ENCODE data around the gene MACROH2A1.

Gene MACROH2A1

GRCh38 chr5:135315386-135315785 is 83.6 kb downstream of the MACROH2A1 start:
- no peak for DNase-seq (ENCODE audit: low read depth)

GRCh38 chr5:135313946-135314345 is 85.1 kb downstream of the MACROH2A1 start:
- DNase-seq (ENCODE audit: low read depth), result no peak

- no peak for DNase-seq (ENCODE audit: low read depth)
Observed at GRCh38 chr5:135313405-135313804, 85.6 kb downstream of the MACROH2A1 start.

GRCh38 chr5:135312255-135312935 is 86.6 kb downstream of the MACROH2A1 start:
- no peak for DNase-seq (ENCODE audit: low read depth)

DNA sequence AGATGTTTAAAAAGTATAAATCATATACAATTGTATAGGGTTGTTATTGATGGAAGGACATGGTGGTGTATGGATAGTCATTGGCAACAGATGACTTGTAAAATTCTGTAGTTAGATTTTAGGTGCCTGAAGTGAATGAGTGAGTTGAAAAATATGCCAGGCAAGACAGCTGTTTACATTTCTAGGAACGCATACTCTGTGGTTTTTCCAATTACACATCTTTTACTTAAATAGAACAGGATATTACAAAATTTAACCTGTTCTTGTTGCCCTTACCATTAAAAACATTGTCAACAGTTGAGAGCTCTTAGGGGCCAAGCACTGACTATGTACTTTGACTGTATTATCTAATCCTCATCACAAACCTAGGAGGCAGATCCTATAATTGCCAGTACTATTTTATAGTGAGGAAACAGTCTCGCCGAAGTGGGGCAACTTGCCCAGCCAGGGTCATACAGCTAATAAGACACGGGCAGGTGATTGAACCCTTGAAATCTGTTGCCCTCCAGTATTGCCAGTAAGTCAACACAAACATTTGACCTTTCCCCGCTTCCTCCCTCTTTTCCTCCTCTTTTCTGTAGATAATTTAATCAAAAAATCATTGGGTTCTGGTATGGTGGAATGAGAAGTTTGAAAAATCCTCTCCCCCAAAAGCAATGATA is 88.6 kb downstream of the MACROH2A1 start:
- DNase-seq (ENCODE audit: low read depth), result no peak

DNA sequence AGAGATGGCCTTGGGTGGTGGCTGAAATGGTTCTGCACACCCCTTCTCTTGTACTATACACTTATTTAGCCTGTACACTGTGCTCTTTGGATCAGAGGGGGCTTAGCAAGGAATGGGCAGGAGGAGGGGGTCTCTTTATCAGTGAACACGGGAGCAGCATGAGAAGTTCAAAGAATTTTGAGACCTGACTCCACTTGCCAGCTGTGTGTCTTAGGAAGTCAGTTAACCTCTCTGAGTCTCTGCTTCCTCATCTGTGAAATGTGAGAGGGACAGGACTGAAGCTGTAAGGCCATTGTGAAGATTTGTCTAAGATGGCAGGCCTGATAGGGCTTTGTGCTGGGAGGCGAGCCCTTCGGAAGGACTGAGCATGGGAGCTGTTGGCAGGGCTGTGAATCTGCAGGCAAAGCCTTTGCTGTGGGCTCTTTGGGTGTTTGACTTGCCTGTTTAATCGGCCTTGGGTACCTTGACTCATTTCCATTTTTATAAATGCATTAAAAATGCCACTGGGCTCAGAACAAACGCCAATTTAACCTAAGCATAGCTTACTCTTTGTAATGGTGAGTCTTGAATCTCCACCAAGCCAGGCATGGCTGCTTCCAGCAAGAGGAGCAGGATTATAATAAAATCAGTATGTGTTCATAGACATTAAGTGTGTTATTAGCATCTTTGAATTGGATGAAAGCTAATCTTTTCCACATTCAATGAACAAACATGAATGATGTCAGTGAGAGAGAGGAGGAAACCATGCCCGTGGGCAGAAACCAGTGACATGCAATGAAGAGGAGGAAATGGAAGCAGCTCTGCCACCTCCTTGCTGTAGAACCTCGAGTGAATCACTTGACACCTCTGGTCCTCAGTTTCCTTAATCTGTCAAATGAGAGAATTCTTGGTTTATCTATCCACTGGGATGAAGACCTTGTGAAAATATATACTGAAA is 89.4 kb downstream of the MACROH2A1 start:
- no peak for DNase-seq (ENCODE audit: low read depth)

- no peak for DNase-seq (ENCODE audit: low read depth)
Observed at GRCh38 chr5:135308752-135309151, 90.3 kb downstream of the MACROH2A1 start.

DNA sequence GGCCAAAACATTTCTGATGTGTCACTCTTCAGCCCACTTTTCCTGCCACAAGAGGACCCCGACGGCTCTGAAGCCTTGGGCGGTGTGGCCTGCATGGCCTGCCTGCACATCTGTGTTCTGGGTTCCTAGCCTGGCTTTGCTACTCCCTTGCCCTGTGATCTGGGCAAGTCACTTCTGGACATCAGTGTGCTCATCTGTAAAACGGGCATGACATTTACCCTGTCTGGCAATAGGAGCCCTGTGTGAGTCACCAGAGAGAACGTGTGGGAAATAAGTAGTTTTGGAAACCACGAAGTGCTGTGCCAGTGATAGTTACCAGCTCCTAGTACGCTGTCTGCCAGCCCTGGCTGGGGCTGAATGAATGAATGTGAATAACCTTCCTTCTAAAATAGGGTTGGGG is 90.8 kb downstream of the MACROH2A1 start:
- no peak for DNase-seq (ENCODE audit: low read depth)

GRCh38 chr5:135307143-135307903 is 91.7 kb downstream of the MACROH2A1 start:
- no peak for DNase-seq (ENCODE audit: low read depth)

DNA sequence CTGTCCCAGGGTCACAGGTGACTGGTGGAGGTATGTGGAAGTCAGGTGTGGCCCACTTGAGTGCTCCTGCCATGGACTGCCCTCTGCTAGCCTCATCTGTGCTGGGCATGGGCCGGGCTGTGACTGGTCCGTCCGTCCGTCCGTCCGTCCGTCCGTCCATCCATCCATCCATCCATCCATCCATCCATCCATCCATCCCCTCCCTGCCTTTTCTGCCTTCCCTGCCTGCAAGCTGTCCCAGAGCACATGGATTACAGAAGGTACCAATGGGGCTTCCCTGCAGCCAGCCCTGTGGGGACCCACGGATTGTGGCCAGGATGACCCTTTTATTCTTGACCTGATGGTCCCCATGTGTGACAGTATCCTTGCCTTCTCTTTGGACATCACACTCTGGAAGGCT is 92.5 kb downstream of the MACROH2A1 start:
- no peak for DNase-seq (ENCODE audit: low read depth)

DNA sequence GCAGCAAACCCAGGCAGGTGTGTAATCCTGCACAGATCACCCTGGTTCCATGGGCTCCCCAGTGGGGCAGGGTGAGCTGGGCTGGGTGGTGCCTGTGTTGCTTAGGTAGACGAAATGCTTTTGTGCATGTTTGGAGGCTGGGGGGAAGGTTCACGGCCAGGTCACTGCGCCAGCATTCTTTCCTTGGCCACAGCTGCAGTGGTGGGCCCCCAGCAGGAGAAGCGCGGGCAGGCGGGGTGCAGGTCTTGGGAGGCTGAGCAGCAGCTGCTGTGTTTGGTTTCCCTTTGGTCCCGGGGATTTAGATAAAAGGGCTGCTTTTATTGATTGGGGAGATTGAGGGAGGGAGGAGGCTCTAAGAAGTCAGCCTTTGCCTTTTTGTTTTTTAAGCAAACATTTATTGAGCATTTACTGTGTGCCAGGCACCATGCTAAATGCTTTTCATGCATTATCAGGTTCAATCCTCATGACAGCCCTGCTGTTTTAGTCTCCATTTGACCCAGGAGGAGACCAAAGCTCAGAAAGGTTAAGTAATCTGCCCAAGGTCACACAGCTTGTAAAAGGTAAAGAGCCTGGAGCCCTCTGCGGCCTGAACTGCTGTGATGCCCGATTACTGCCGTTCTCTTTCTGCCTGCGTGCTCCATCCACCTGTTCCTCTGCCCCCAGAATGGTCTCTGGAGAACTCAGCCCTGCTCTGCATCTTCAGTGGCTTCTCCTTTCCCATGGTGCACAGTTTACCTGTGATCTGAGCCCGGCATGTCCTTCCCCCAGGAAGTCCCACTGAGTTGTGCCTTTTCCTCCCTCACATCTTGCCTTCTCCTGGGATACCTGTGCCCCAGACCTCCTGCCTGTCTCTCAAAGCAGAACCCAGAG is 94.4 kb downstream of the MACROH2A1 start:
- no peak for DNase-seq (ENCODE audit: low read depth)

GRCh38 chr5:135303582-135304173 is 95.4 kb downstream of the MACROH2A1 start:
- DNase-seq (ENCODE audit: low read depth), result no peak

- no peak for DNase-seq (ENCODE audit: low read depth)
Observed at GRCh38 chr5:135296900-135297816, 101.9 kb downstream of the MACROH2A1 start.

DNA sequence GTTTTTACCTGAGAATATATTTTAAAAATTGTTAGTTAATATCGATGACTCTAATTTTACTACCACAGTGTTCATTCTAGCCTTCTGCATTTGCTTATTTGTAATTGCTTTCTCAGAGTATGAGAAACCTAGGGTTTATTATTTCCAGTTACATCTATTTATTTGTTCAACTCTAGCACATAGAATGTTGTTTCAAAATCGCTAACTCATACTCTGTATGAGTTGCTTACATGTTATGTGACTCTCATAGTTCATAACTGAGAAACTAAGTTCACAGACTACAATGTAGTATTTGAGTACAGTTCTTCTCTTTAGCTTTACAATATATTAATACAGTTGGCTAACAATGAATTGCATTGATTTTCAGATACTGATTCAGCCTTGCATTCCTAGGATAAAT is 103.2 kb downstream of the MACROH2A1 start:
- DNase-seq (ENCODE audit: low read depth), result no peak

DNA sequence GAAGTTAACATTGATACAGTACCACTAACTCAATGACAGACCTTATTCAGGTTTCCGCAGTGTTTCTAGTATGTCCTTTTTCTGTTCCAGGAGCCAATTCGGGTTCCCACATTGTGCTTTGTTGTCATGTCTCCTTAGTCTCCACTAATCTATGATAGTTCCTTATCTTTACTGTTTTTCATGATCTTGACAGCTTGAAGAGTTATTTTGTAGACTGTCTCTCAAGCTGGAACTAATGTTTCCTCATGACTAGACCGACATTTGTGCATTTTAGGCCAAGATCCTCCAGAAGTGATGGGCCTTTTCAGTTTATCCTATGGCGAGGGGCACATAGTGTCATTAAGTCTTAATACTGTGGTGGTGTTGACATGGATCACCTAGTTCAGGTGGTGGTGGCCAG is 104.2 kb downstream of the MACROH2A1 start:
- DNase-seq (ENCODE audit: low read depth), result no peak

- no peak for DNase-seq (ENCODE audit: low read depth)
Observed at GRCh38 chr5:135289651-135290050, 109.4 kb downstream of the MACROH2A1 start.

GRCh38 chr5:135287551-135287950 is 111.5 kb downstream of the MACROH2A1 start:
- DNase-seq (ENCODE audit: low read depth), result no peak

All from activated gamma-delta T cell treated with anti-CD3 and anti-CD28 coated beads, Interleukin-2, amount 50 U/mL, for 16 hours (primary cell).